ENCODE results near the gene CPXM2.

- no peak for TF ChIP-seq EZH2phosphoT487 (conservative IDR thresholded peaks at IDR 0.05; ENCODE audit: low read length)
- TF ChIP-seq CTCF (IDR thresholded peaks at IDR 0.05; ENCODE audit: insufficient read depth, low read length, poor library complexity, severe bottlenecking), result no peak
These were observed 20.3 kb upstream of the CPXM2 start for GRCh38 chr10:123911866-123912265.

Measured in SU-DHL-6 (cell line).